ENCODE measurements around the gene CLDN18.

CLDN18 gene

DNA sequence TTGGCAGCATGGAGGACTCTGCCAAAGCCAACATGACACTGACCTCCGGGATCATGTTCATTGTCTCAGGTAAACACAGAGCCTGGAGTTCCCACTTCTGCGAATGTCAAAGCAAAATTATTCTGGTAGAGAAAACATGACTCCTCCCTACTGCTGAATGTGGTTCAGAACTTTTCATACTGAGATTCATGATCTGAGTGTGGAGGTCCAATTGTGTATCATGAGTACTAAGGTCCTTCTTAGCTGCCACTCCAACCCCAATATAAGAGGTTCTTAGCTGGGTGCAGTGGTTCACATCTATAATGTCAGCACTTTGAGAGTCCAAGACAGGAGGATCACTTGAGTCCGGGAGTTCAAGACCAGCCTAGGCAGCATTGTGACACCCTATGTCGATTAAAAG, 13.8 kb downstream of the CLDN18 start:
- H3K4me3 ChIP-seq (ENCODE audit: low read depth, low read length), result no peak overlapping the region
- TF ChIP-seq, protein P1, sequence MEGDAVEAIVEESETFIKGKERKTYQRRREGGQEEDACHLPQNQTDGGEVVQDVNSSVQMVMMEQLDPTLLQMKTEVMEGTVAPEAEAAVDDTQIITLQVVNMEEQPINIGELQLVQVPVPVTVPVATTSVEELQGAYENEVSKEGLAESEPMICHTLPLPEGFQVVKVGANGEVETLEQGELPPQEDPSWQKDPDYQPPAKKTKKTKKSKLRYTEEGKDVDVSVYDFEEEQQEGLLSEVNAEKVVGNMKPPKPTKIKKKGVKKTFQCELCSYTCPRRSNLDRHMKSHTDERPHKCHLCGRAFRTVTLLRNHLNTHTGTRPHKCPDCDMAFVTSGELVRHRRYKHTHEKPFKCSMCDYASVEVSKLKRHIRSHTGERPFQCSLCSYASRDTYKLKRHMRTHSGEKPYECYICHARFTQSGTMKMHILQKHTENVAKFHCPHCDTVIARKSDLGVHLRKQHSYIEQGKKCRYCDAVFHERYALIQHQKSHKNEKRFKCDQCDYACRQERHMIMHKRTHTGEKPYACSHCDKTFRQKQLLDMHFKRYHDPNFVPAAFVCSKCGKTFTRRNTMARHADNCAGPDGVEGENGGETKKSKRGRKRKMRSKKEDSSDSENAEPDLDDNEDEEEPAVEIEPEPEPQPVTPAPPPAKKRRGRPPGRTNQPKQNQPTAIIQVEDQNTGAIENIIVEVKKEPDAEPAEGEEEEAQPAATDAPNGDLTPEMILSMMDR (IDR thresholded peaks at IDR 0.05; ENCODE audit: borderline replicate concordance, insufficient read depth, low read depth, low read length), result no peak

DNA sequence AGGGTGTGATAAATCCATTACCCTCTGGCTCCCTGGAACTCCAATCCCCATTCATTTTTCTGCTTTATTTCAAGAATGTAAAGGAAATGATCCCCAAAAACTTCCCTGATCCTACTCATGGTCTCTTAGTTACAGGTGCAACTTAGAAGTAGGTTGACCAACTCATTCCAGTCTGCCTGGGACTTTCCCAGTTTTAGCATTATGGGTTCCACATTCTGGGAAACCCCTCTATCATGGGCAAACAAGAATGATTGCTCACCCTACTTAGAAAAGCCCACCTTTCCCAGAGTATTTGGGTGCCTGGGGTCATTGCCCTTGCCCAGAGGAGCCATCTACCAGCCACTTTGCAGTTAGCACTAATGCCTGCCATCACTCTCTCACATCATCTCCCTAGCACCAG, 15.6 kb downstream of the CLDN18 start:
- H3K4me3 ChIP-seq (ENCODE audit: low read depth, low read length), result no peak overlapping the region
- TF ChIP-seq, protein P1 (IDR thresholded peaks at IDR 0.05; ENCODE audit: borderline replicate concordance, insufficient read depth, low read depth, low read length), result no peak

DNA sequence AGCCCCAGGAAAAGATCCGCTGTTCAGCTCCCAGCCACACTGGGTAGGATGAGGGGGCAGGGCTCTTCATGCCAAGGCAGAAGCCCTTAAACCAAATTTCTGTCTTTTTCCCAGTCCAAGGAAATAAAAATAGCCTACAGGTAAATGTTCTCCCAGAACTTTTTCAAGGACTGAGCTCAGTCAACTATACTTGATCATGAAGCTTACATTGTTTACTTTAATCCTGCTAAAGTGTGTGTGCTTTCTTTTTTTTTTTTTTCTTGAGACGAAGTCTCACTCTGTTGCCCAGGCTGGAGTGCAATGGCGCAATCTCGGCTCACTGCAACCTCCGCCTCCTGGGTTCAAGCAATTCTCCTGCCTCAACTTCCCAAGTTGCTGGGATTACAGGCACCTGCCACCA, 17.9 kb downstream of the CLDN18 start:
- no peak overlapping the region for H3K4me3 ChIP-seq (ENCODE audit: low read depth, low read length)
- TF ChIP-seq, protein P1 (IDR thresholded peaks at IDR 0.05; ENCODE audit: borderline replicate concordance, insufficient read depth, low read depth, low read length), result no peak

DNA sequence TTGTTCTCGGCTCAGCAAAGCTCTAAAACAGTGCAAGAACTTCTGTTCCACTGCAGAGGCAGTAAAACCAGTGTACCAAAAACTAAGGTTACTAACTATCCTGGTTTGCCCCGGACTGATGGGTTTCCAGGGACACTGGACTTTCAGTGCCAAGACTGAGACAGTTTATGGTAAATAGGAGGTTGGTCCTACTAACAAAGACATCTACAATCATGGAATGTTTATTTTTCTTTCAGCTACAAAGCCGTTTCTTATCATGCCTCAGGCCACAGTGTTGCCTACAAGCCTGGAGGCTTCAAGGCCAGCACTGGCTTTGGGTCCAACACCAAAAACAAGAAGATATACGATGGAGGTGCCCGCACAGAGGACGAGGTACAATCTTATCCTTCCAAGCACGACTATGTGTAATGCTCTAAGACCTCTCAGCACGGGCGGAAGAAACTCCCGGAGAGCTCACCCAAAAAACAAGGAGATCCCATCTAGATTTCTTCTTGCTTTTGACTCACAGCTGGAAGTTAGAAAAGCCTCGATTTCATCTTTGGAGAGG, 20.8 kb downstream of the CLDN18 start:
- H3K4me3 ChIP-seq (ENCODE audit: low read depth, low read length), result no peak overlapping the region
- TF ChIP-seq, protein P1 (IDR thresholded peaks at IDR 0.05; ENCODE audit: borderline replicate concordance, insufficient read depth, low read depth, low read length), result no peak

DNA sequence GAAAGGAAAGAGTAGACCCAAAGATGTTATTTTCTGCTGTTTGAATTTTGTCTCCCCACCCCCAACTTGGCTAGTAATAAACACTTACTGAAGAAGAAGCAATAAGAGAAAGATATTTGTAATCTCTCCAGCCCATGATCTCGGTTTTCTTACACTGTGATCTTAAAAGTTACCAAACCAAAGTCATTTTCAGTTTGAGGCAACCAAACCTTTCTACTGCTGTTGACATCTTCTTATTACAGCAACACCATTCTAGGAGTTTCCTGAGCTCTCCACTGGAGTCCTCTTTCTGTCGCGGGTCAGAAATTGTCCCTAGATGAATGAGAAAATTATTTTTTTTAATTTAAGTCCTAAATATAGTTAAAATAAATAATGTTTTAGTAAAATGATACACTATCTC, 21.6 kb downstream of the CLDN18 start:
- TF ChIP-seq, protein P1 (IDR thresholded peaks at IDR 0.05; ENCODE audit: borderline replicate concordance, insufficient read depth, low read depth, low read length), result no peak
- no peak overlapping the region for H3K4me3 ChIP-seq (ENCODE audit: low read depth, low read length)

DNA sequence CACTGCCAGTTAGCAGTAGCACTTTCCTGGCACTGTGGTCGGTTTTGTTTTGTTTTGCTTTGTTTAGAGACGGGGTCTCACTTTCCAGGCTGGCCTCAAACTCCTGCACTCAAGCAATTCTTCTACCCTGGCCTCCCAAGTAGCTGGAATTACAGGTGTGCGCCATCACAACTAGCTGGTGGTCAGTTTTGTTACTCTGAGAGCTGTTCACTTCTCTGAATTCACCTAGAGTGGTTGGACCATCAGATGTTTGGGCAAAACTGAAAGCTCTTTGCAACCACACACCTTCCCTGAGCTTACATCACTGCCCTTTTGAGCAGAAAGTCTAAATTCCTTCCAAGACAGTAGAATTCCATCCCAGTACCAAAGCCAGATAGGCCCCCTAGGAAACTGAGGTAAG, 22.6 kb downstream of the CLDN18 start:
- TF ChIP-seq, protein P1 (IDR thresholded peaks at IDR 0.05; ENCODE audit: borderline replicate concordance, insufficient read depth, low read depth, low read length), result no peak
- no peak overlapping the region for H3K4me3 ChIP-seq (ENCODE audit: low read depth, low read length)

DNA sequence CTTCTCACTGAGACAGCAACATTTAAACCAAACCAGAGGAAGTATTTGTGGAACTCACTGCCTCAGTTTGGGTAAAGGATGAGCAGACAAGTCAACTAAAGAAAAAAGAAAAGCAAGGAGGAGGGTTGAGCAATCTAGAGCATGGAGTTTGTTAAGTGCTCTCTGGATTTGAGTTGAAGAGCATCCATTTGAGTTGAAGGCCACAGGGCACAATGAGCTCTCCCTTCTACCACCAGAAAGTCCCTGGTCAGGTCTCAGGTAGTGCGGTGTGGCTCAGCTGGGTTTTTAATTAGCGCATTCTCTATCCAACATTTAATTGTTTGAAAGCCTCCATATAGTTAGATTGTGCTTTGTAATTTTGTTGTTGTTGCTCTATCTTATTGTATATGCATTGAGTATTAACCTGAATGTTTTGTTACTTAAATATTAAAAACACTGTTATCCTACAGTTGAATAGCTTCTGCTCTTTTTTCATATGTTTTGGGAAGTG, 23.3 kb downstream of the CLDN18 start:
- TF ChIP-seq, protein P1 (IDR thresholded peaks at IDR 0.05; ENCODE audit: borderline replicate concordance, insufficient read depth, low read depth, low read length), result no peak

More for the DNA sequence above, 23.3 kb downstream of the CLDN18 start:
- H3K4me3 ChIP-seq (ENCODE audit: low read depth, low read length), result no peak overlapping the region

Measured in GM12875 (cell line).